ENCODE results near the gene PTPN7.

DNA sequence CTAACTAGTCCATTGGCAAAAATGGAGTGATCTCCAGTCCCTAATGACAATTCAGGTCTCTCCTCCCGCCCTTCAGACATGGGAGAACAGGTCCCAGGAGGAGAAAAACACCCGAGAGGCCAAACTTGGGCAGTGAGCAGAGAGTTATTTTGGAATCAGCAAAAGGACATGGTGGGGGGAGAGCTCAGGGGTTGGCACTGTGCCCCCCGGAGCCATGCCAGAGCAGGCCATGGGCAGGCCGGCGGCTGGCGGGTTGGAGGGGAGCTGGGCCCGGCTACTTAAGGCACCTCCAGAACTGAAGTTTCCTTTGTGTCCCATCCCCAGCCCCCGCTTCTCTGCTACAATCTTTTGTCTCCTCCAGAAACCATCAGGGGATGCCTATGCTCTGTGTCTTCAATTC is 40.3 kb upstream of the PTPN7 start:
- TF ChIP-seq, protein P1, sequence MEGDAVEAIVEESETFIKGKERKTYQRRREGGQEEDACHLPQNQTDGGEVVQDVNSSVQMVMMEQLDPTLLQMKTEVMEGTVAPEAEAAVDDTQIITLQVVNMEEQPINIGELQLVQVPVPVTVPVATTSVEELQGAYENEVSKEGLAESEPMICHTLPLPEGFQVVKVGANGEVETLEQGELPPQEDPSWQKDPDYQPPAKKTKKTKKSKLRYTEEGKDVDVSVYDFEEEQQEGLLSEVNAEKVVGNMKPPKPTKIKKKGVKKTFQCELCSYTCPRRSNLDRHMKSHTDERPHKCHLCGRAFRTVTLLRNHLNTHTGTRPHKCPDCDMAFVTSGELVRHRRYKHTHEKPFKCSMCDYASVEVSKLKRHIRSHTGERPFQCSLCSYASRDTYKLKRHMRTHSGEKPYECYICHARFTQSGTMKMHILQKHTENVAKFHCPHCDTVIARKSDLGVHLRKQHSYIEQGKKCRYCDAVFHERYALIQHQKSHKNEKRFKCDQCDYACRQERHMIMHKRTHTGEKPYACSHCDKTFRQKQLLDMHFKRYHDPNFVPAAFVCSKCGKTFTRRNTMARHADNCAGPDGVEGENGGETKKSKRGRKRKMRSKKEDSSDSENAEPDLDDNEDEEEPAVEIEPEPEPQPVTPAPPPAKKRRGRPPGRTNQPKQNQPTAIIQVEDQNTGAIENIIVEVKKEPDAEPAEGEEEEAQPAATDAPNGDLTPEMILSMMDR (IDR thresholded peaks at IDR 0.05) = no peak
- TF ChIP-seq ZFX (IDR thresholded peaks at IDR 0.05; ENCODE audit: borderline replicate concordance) = no peak

Measured in 22Rv1 (cell line).